Esophagus muscularis mucosa (tissue), 4 donors: ENCODE data around the gene CD68.

ENCODE experiments used
- CTCF ChIP-seq, 3 experiments: fragments of 200-600 bp in 2 of 3; fragments of 450-650 bp in 1 of 3; sonication (generic) in 2 of 3; IDR thresholded peaks; one replicate each; pipeline ENCODE4 v1.5.1; 2017 to 2019; ENCODE audit warnings: antibody characterized with exemption in 3 of 3, mild to moderate bottlenecking in 2 of 3, moderate library complexity in 1 of 3
- EP300 ChIP-seq: sonication (generic); formaldehyde crosslinking; IDR thresholded peaks from one replicate; pipeline ENCODE4 v1.6.1; 2017; ENCODE audit warnings: antibody characterized with exemption
- POLR2A ChIP-seq: fragments of 450-650 bp; IDR thresholded peaks from one replicate; pipeline ENCODE4 v1.6.1; 2017; ENCODE audit warnings: antibody characterized with exemption, moderate library complexity, mild to moderate bottlenecking, low read depth
- POLR2AphosphoS5 ChIP-seq, 2 donors: sonication (generic); formaldehyde crosslinking; IDR thresholded peaks; one replicate each; pipeline ENCODE4 v1.6.1; 2017; ENCODE audit warnings: antibody characterized with exemption in 2 of 2

- TF ChIP-seq POLR2A (no peak), CTCF (IDR thresholded peaks at IDR 0.05) (no peak), EP300 (no peak), POLR2AphosphoS5 (IDR thresholded peaks at IDR 0.05) (no peak)
Measured at GRCh38 chr17:7555320-7555948, 24.0 kb upstream of the CD68 start.
